Subcutaneous adipose tissue (tissue), 4 donors: ENCODE data around the gene NFX1. TPM values are rescaled to one million over a fixed set of nuclear protein-coding genes. Genes with fewer than 3 reads are reported as not detected.

ENCODE experiments used
- CTCF ChIP-seq: fragments of 450-650 bp; IDR thresholded peaks from one replicate; pipeline ENCODE4 v1.5.1; 2016; ENCODE audit warnings: low read depth, mild to moderate bottlenecking, control low read depth, antibody characterized with exemption, moderate library complexity
- total RNA-seq, 4 donors: library from RNA; depleted of rRNA; stranded (reverse); fragments of >200 nt; gene quantifications; one replicate each; pipeline ENCODE4 v1.1.0, GENCODE V29; 2016

The NFX1 gene
- total RNA-seq, 4 donors from 2014 or later = 33.5 to 43.2 (median 39.0) TPM

- TF ChIP-seq CTCF = no peak
Observed at GRCh38 chr9:33307067-33307466, 16.8 kb downstream of the NFX1 start.

DNA sequence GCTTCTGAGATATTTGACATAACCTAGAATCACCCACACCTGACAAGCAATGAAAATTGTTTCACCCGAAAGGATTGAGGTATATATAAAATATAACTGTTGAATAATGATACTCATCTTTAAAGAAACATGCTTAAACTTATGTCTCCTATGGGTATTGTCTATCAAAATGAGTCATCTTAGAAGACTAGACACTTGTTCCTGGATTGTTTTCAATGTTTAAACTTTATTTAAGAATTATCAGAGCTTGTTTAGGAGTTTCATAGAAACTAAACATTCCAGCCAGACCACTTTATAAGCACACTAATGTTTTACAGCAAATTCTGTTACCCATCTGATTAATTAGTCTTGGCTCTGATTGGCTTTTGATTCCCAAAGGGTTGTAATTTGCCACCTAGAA is 19.6 kb downstream of the NFX1 start:
- no peak for TF ChIP-seq CTCF

- TF ChIP-seq CTCF = no peak
Observed at GRCh38 chr9:33310748-33311147, 20.4 kb downstream of the NFX1 start.

DNA sequence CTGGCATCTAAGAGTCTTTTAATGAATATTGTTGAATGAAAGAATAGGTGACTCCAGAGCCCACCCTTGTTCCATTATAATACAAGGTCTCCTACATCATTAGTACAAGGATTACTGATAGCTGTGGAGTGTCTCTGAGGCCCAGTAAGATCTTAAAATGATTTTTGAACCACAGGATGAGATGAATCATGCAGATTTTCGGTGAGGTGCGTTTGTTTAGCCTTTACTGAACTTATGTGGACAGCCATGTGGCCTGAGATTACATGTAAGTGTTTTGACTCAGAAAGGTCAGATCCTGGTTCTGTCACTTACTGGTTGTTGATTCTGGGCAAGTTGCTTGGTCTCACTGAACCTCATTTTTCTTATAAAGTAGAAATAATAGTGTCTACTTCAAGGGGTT is 21.6 kb downstream of the NFX1 start:
- no peak for TF ChIP-seq CTCF

- TF ChIP-seq CTCF = no peak
Observed at GRCh38 chr9:33315371-33315770, 25.1 kb downstream of the NFX1 start.

GRCh38 chr9:33318225-33318624 is 27.9 kb downstream of the NFX1 start:
- no peak for TF ChIP-seq CTCF

DNA sequence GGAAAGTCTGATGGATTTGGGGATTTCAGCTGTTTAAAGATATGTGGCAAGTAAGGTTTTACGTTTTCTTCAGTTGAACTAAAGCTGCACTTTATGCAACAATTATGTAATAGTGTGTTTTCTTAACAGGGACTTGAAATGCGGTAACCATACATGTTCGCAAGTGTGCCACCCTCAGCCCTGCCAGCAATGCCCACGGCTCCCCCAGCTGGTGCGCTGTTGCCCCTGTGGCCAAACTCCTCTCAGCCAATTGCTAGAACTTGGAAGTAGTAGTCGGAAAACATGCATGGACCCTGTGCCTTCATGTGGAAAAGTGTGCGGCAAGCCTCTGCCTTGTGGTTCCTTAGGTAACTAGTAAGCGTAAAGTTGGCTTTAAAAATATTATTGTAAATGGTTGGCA is 28.5 kb downstream of the NFX1 start:
- TF ChIP-seq CTCF = no peak

DNA sequence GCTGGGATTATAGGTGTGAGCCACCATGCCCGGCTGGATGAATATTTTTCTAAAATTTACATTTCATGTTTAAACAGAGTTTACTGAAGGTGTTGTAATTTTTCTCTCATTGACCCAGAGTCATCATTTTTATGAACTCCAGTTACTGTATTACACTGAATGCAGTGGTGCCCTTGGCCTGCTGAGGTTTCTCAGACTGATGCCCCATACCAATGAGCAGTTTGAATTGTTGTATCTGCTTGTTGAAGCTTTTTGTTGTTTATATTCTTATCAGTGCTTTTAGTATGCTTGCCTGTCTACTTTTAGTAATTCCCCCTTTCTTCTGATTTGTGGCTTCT is 29.9 kb downstream of the NFX1 start:
- no peak for TF ChIP-seq CTCF
